RWPE2 (cell line): ENCODE data around the gene TTL.
"Not testable (repeated sequence)": the region's sequence is repeated elsewhere in the genome, so short reads cannot be mapped to it uniquely, and the experiment has no call there.

ENCODE experiments used
- ATAC-seq: fragments of 200-7000 bp; cut with Tn5 transposase; 3 replicates; pipeline ENCODE4 v1.9.1; 2021; ENCODE audit warnings: low read depth
- DNase-seq: peaks from one replicate; pipeline ENCODE4 v3.0.0-alpha.2; 2020; ENCODE audit warnings: low spot score
- H3K27ac ChIP-seq: fragments of 450-650 bp; 2 replicates; pipeline ENCODE4 v1.5.1; 2017; ENCODE audit warnings: mild to moderate bottlenecking; ENCODE audit not compliant: poor library complexity, severe bottlenecking
- H3K27me3 ChIP-seq: fragments of 250-450 bp; sonication (Bioruptor Pico); 2 replicates; pipeline ENCODE4 v1.5.1; 2021; ENCODE audit warnings: mild to moderate bottlenecking, moderate library complexity; ENCODE audit not compliant: insufficient read depth, poor library complexity, severe bottlenecking
- H3K36me3 ChIP-seq: fragments of 250-450 bp; sonication (Bioruptor Pico); 2 replicates; pipeline ENCODE4 v1.5.1; 2020; ENCODE audit warnings: low read depth, mild to moderate bottlenecking, moderate library complexity
- H3K4me1 ChIP-seq: fragments of 250-450 bp; sonication (Bioruptor Pico); 2 replicates; pipeline ENCODE4 v1.5.1; 2021; ENCODE audit warnings: mild to moderate bottlenecking, moderate library complexity; ENCODE audit not compliant: insufficient read depth, poor library complexity, severe bottlenecking
- H3K4me3 ChIP-seq: fragments of 250-450 bp; sonication (Bioruptor Pico); 2 replicates; pipeline ENCODE4 v1.5.1; 2021; ENCODE audit warnings: mild to moderate bottlenecking, moderate library complexity; ENCODE audit not compliant: severe bottlenecking
- H3K9me3 ChIP-seq: fragments of 250-450 bp; sonication (Bioruptor Pico); 2 replicates; pipeline ENCODE4 v1.5.1; 2021; ENCODE audit warnings: mild to moderate bottlenecking, moderate library complexity; ENCODE audit not compliant: severe bottlenecking
- TF ChIP-seq, protein P1 (sequence below): fragments of 450-650 bp; IDR thresholded peaks from one replicate; pipeline ENCODE4 v1.5.1; 2017; ENCODE audit warnings: mild to moderate bottlenecking, moderate library complexity; ENCODE audit not compliant: poor library complexity, severe bottlenecking

TTL gene

DNA sequence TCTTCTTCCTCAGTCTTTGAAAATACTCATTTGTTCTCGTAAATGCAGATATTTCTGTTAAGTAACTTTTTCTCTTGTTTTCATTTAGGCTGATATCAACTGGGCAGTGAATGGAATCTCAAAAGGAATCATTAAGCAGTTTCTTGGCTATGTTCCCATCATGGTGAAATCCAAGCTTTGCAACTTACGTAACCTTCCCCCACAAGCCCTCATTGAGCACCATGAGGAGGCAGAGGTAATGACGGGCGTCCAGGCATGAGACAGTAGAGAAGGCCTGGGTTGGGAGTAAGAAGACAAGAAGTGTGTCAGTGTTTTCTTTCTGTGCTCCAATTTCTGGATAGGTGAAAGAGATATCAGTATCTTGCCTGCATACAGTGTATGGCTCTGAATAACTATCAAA lies 65.4 kb downstream of the TTL start:
- peaks cover 64% of the 10 kb centered on the region for H3K36me3 ChIP-seq
- H3K4me1 ChIP-seq, result peaks cover 13% of the 10 kb centered on the region
- H3K9me3 ChIP-seq, result no peaks in the 10 kb centered on the region
- H3K27me3 ChIP-seq, result no peaks in the 10 kb centered on the region
- TF ChIP-seq, protein P1, sequence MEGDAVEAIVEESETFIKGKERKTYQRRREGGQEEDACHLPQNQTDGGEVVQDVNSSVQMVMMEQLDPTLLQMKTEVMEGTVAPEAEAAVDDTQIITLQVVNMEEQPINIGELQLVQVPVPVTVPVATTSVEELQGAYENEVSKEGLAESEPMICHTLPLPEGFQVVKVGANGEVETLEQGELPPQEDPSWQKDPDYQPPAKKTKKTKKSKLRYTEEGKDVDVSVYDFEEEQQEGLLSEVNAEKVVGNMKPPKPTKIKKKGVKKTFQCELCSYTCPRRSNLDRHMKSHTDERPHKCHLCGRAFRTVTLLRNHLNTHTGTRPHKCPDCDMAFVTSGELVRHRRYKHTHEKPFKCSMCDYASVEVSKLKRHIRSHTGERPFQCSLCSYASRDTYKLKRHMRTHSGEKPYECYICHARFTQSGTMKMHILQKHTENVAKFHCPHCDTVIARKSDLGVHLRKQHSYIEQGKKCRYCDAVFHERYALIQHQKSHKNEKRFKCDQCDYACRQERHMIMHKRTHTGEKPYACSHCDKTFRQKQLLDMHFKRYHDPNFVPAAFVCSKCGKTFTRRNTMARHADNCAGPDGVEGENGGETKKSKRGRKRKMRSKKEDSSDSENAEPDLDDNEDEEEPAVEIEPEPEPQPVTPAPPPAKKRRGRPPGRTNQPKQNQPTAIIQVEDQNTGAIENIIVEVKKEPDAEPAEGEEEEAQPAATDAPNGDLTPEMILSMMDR, result no peak
- no peak overlapping the region for H3K27ac ChIP-seq
- no peak for DNase-seq
- ATAC-seq, result no peak
- no peak overlapping the region for H3K4me3 ChIP-seq

DNA sequence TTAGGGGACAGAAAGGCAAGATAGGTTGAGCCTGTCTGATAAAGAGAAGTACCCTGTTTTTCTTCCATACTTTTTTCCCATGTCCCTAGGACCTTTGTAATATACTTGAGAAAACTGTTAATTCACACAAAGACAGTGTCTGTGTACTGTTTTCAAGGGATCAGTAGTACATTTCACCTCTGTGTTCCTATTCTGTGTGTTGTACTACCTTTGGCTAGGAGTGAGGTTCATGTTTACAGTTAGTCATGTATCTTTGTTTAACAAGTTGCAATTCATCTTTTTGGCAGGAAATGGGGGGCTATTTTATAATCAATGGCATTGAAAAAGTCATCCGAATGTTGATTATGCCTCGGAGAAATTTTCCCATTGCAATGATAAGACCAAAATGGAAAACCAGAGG lies 67.0 kb downstream of the TTL start:
- ATAC-seq (no peak), DNase-seq (no peak)
- Histone ChIP-seq H3K27me3 (no peaks in the 10 kb centered on the region), H3K4me1 (peaks cover 8% of the 10 kb centered on the region), H3K27ac (no peak overlapping the region), H3K4me3 (no peak overlapping the region), H3K36me3 (peaks cover 80% of the 10 kb centered on the region), H3K9me3 (no peaks in the 10 kb centered on the region)
- TF ChIP-seq, protein P1, result no peak

DNA sequence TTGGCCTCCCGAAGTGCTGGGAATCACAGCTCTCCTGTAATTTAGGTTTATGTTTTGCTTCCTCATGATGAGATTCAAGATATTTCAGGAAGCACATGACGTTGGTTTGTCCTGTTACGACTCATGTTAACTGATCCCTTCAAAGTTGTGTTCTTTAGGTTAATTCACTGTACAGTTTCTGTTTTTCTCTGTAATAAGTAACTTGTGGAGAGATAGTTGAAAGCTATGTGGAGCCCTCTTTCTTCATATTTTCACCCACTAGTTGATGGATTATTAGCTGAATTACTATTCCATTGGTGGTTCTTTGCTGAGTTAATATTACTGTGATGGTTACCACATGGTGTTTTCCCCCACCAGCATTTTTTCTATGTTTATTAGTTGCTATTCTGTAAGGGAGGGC lies 84.1 kb downstream of the TTL start:
- Histone ChIP-seq H3K27ac (no peak overlapping the region), H3K9me3 (no peaks in the 10 kb centered on the region), H3K4me3 (no peak overlapping the region), H3K27me3 (no peaks in the 10 kb centered on the region), H3K36me3 (peaks cover 88% of the 10 kb centered on the region), H3K4me1 (no peaks in the 10 kb centered on the region)
- TF ChIP-seq, protein P1, result no peak
- no peak for DNase-seq
- ATAC-seq, result no peak

DNA sequence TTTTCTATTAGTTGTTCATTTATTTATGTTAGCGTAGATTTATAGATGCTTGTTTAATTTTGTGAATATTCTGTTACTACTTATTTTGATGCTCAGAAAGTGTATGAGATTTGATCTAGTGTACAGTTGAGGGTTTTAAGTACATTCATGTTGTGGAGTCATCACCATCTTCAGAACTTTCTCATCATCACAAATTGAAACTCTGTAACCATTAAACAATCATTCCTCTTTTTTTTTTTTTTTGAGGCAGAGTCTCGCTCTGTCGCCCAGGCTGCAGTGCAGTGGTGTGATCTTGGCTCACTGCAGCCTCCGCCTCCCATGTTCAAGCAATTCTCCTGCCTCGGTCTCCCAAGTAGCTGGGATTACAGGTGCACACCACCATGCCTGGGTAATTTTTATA lies 84.6 kb downstream of the TTL start:
- not testable (repeated sequence) for H3K4me1 ChIP-seq, ATAC-seq, H3K4me3 ChIP-seq, DNase-seq, H3K27me3 ChIP-seq, H3K27ac ChIP-seq, H3K9me3 ChIP-seq
- H3K36me3 ChIP-seq, result peaks cover 89% of the 10 kb centered on the region

DNA sequence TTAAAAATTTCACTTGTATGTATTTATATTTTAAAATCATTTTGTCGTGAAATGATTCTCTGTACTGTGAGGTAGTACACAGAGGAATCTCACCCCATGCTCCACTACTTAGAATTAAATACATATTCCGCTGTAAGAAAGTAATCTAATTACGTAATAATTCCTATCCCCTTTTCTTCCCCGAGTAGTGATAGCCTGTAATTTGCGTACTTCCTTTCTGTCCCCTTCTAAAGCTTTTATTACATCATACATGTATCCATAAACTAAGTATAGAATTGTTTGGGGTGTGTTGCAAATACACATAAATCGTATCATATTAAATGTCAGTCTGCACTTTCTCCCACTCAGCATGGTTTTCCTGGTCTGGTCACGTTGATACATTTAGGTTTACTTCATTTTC lies 90.0 kb downstream of the TTL start:
- no peaks in the 10 kb centered on the region for H3K4me1 ChIP-seq
- H3K27ac ChIP-seq, result no peak overlapping the region
- no peaks in the 10 kb centered on the region for H3K9me3 ChIP-seq
- no peaks in the 10 kb centered on the region for H3K27me3 ChIP-seq
- H3K36me3 ChIP-seq, result peaks cover 97% of the 10 kb centered on the region
- DNase-seq, result no peak
- no peak for ATAC-seq
- TF ChIP-seq, protein P1, result no peak
- H3K4me3 ChIP-seq, result no peak overlapping the region
